ENCODE measurements around the gene LRRC38.
"Not testable (repeated sequence)": the region's sequence is repeated elsewhere in the genome, so short reads cannot be mapped to it uniquely, and the experiment has no call there.

Gene LRRC38

GRCh38 chr1:13456904-13457532, 56.8 kb downstream of the LRRC38 start:
- no peak for FAIRE-seq

- no peak for FAIRE-seq
These were observed 62.3 kb downstream of the LRRC38 start for GRCh38 chr1:13451399-13451965.

GRCh38 chr1:13450204-13450603, 63.6 kb downstream of the LRRC38 start:
- FAIRE-seq: no peak

GRCh38 chr1:13443335-13443979, 70.3 kb downstream of the LRRC38 start:
- FAIRE-seq: no peak

GRCh38 chr1:13439104-13439783, 74.6 kb downstream of the LRRC38 start:
- FAIRE-seq: not testable (repeated sequence)

- FAIRE-seq: no peak
These were observed 78.3 kb downstream of the LRRC38 start for GRCh38 chr1:13435458-13435857.

GRCh38 chr1:13433694-13434358, 80.0 kb downstream of the LRRC38 start:
- FAIRE-seq: not testable (repeated sequence)

GRCh38 chr1:13432251-13432650, 81.6 kb downstream of the LRRC38 start:
- no peak for FAIRE-seq

- FAIRE-seq: no peak
These were observed 83.3 kb downstream of the LRRC38 start for GRCh38 chr1:13430495-13430894.

All from islet of Langerhans (tissue), 1 donor.